ENCODE results near the gene HOXA3. TPM values are rescaled to one million over a fixed set of nuclear protein-coding genes. Genes with fewer than 3 reads are reported as not detected.

Gene HOXA3
- total and polyA plus RNA-seq, 10 donors, result 0.51 to 6.1 (median 1.7) TPM

- Histone ChIP-seq H3K36me3 (no peaks in the 10 kb centered on the region), H3K4me1 (peaks cover 21 to 61% (median 46%) of the 10 kb centered on the region in 6 donors), H3K27ac (no peak overlapping the region), H3K4me3 (no peak overlapping the region), H3K9me3 (no peaks in the 10 kb centered on the region), H3K27me3 (replicated peaks in 1 of 7) (peaks cover 41 to 100% (median 99%) of the 10 kb centered on the region in 7 donors)
- intact Hi-C loops (cut with DNase I; ENCODE audit: low total_unique reads), result loop anchor here (10.0 kb wide), 4 partner anchors 594 to 904 kb away; no protein-coding TSS in a partner anchor
- TF ChIP-seq, protein P1, sequence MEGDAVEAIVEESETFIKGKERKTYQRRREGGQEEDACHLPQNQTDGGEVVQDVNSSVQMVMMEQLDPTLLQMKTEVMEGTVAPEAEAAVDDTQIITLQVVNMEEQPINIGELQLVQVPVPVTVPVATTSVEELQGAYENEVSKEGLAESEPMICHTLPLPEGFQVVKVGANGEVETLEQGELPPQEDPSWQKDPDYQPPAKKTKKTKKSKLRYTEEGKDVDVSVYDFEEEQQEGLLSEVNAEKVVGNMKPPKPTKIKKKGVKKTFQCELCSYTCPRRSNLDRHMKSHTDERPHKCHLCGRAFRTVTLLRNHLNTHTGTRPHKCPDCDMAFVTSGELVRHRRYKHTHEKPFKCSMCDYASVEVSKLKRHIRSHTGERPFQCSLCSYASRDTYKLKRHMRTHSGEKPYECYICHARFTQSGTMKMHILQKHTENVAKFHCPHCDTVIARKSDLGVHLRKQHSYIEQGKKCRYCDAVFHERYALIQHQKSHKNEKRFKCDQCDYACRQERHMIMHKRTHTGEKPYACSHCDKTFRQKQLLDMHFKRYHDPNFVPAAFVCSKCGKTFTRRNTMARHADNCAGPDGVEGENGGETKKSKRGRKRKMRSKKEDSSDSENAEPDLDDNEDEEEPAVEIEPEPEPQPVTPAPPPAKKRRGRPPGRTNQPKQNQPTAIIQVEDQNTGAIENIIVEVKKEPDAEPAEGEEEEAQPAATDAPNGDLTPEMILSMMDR (IDR thresholded peaks at IDR 0.05 in 8 of 11, conservative IDR thresholded peaks at IDR 0.05 in 3 of 11), result no peak
- TF ChIP-seq POLR2A (IDR thresholded peaks at IDR 0.05) (no peak), POLR2AphosphoS5 (IDR thresholded peaks at IDR 0.05) (no peak)
- 27 to 53% (median 34%) methylated on average over 15 of the region's 15 CpGs for WGBS, 5 donors
- DNase-seq, result no peak
Observed at GRCh38 chr7:27191161-27191731, 38.9 kb upstream of the HOXA3 start.

- peaks cover 47 to 100% (median 99%) of the 10 kb centered on the region in 7 donors for H3K27me3 ChIP-seq (replicated peaks in 1 of 7)
- H3K27ac ChIP-seq, result no peak overlapping the region
- TF ChIP-seq POLR2AphosphoS5 (IDR thresholded peaks at IDR 0.05) (no peak), POLR2A (IDR thresholded peaks at IDR 0.05) (no peak)
- TF ChIP-seq, protein P1 (IDR thresholded peaks at IDR 0.05 in 8 of 11, conservative IDR thresholded peaks at IDR 0.05 in 3 of 11), result no peak
- WGBS, 5 donors, result 33 to 48% (median 40%) methylated on average over 7 of the region's 7 CpGs
- H3K4me1 ChIP-seq, result peaks cover 21 to 69% (median 55%) of the 10 kb centered on the region in 6 donors
- no peak overlapping the region for H3K4me3 ChIP-seq
- intact Hi-C loops (cut with DNase I; ENCODE audit: low total_unique reads), result loop anchor here (10.0 kb wide), 5 partner anchors 595 to 1335 kb away; no protein-coding TSS in a partner anchor
- DNase-seq, result no peak
- H3K36me3 ChIP-seq, result no peaks in the 10 kb centered on the region
- no peaks in the 10 kb centered on the region for H3K9me3 ChIP-seq
Observed at GRCh38 chr7:27189997-27190748, 37.8 kb upstream of the HOXA3 start.

- Histone ChIP-seq H3K27ac (no peak overlapping the region), H3K9me3 (no peaks in the 10 kb centered on the region), H3K4me3 (peak overlapping the region in 3 of 8 donors; percentile 8 to 50 (median 20)), H3K27me3 (replicated peaks in 1 of 7) (peaks cover 49 to 100% (median 99%) of the 10 kb centered on the region in 7 donors), H3K4me1 (peaks cover 28 to 76% (median 62%) of the 10 kb centered on the region in 6 donors), H3K36me3 (no peaks in the 10 kb centered on the region)
- no peak for DNase-seq
- TF ChIP-seq POLR2A (IDR thresholded peaks at IDR 0.05) (no peak), POLR2AphosphoS5 (IDR thresholded peaks at IDR 0.05) (peak in 1 of 3 donors; percentile 22)
- TF ChIP-seq, protein P1 (IDR thresholded peaks at IDR 0.05 in 8 of 11, conservative IDR thresholded peaks at IDR 0.05 in 3 of 11), result no peak
- intact Hi-C loops (cut with DNase I; ENCODE audit: low total_unique reads), result loop anchor here (10.0 kb wide), 1 partner anchor 1335 kb away; no protein-coding TSS in a partner anchor
- 12 to 32% (median 15%) methylated on average over 12 to 22 of the region's 22 CpGs for WGBS, 5 donors
Observed at GRCh38 chr7:27189295-27189996, 37.1 kb upstream of the HOXA3 start.

All from spleen (tissue), 11 donors.